A549 (cell line): Measurements from ENCODE around the gene TP53RK. TPM values are rescaled to one million over a fixed set of nuclear protein-coding genes. Genes with fewer than 3 reads are reported as not detected.

Source experiments
- ATAC-seq, 2 experiments: fragments of 200-7000 bp in 1 of 2; fragments of >200 bp in 1 of 2; cut with Nextera tagmentation in 1 of 2; cut with Tn5 transposase in 1 of 2; 3 replicates each; pipeline versions ENCODE4 v1.8.0 to v1.9.1; 2018 to 2020; ENCODE audit warnings: mild to moderate bottlenecking in 1 of 2, moderate library complexity in 1 of 2
- CTCF ChIA-PET: fragments of 300-600 bp; sonication (Branson Sonifier 250); formaldehyde crosslinking; extraction: SDS; loops from one replicate; lab custom pipeline; 2021; ENCODE audit warnings: antibody characterized with exemption, inconsistent platforms; lab: Yijun Ruan, JAX
- POLR2A ChIA-PET: fragments of 350-600 bp; formaldehyde crosslinking; extraction: SDS; loops from one replicate; lab custom pipeline; 2021; ENCODE audit warnings: antibody characterized with exemption, inconsistent platforms; lab: Yijun Ruan, JAX
- DNase-seq, 2 experiments: peaks; one replicate each; pipeline versions ENCODE4 v3.0.0 to v3.0.0-alpha.2; 2011 to 2016; ENCODE audit warnings: low read depth in 1 of 2, low spot score in 1 of 2
- FAIRE-seq: peaks from 2 replicates; lab custom pipeline; 2011; peaks lifted over from hg19 to GRCh38; lab: Jason Lieb, UNC
- H3K27ac ChIP-seq, 2 experiments: fragments of >200 bp; sonication (Bioruptor Twin); formaldehyde crosslinking; 3 replicates each; pipeline ENCODE4 v1.5.1; 2016 to 2017
- H3K4me1 ChIP-seq: fragments of >200 bp; sonication (Bioruptor Twin); formaldehyde crosslinking; 3 replicates; pipeline ENCODE4 v1.6.1; 2016
- H3K4me2 ChIP-seq: fragments of >200 bp; sonication (Bioruptor Twin); formaldehyde crosslinking; 3 replicates; pipeline ENCODE4 v1.6.1; 2016
- H3K4me3 ChIP-seq: fragments of >200 bp; sonication (Bioruptor Twin); formaldehyde crosslinking; 3 replicates; pipeline ENCODE4 v1.5.1; 2016
- H3K9me3 ChIP-seq: fragments of >200 bp; sonication (Bioruptor Twin); formaldehyde crosslinking; 3 replicates; pipeline ENCODE4 v1.6.1; 2016
- ATOH8 ChIP-seq: fragments of 250-450 bp; sonication (Bioruptor Pico); IDR thresholded peaks from 2 replicates; pipeline ENCODE4 v1.5.0; 2020; ENCODE audit warnings: low read depth, mild to moderate bottlenecking, moderate library complexity
- BCL3 ChIP-seq: fragments of >200 bp; sonication (Bioruptor Twin); formaldehyde crosslinking; IDR thresholded peaks from 3 replicates; pipeline ENCODE4 v1.6.1; 2016
- BHLHE40 ChIP-seq: IDR thresholded peaks from 2 replicates; pipeline ENCODE4 v1.6.1; 2012; ENCODE audit warnings: low read depth, low read length, inconsistent platforms
- CBX2 ChIP-seq: fragments of 200-600 bp; sonication (generic); IDR thresholded peaks from 2 replicates; pipeline ENCODE4 v1.6.1; 2016; ENCODE audit warnings: low read depth, mild to moderate bottlenecking, borderline replicate concordance
- CBX8 ChIP-seq: fragments of 200-600 bp; sonication (generic); IDR thresholded peaks from 2 replicates; pipeline ENCODE4 v1.6.1; 2016
- CHD4 ChIP-seq: fragments of 200-600 bp; sonication (generic); IDR thresholded peaks from 2 replicates; pipeline ENCODE4 v1.6.1; 2016; ENCODE audit warnings: antibody characterized with exemption, mild to moderate bottlenecking, borderline replicate concordance
- CTCF ChIP-seq: fragments of >200 bp; sonication (Bioruptor Twin); formaldehyde crosslinking; IDR thresholded peaks from 3 replicates; pipeline ENCODE4 v1.5.1; 2016
- EHF ChIP-seq: fragments of 250-450 bp; sonication (Bioruptor Pico); IDR thresholded peaks from 2 replicates; pipeline ENCODE4 v1.5.0; 2020; ENCODE audit warnings: mild to moderate bottlenecking
- FOSL2 ChIP-seq, 2 experiments: fragments of 450-650 bp in 1 of 2; fragments of >200 bp in 1 of 2; sonication (Bioruptor Twin) in 1 of 2; formaldehyde crosslinking; IDR thresholded peaks; 2 replicates each; pipeline versions ENCODE4 v1.5.0 to v1.6.1; 2016 to 2020; ENCODE audit warnings: mild to moderate bottlenecking in 1 of 2, moderate library complexity in 1 of 2
- FOXS1 ChIP-seq: fragments of 250-450 bp; sonication (Bioruptor Pico); IDR thresholded peaks from 2 replicates; pipeline ENCODE4 v1.5.0; 2020; ENCODE audit warnings: mild to moderate bottlenecking, moderate library complexity
- GATA3 ChIP-seq: IDR thresholded peaks from 2 replicates; pipeline ENCODE4 v1.6.1; 2012; ENCODE audit warnings: borderline replicate concordance
- HDAC2 ChIP-seq: fragments of 200-600 bp; sonication (generic); IDR thresholded peaks from 2 replicates; pipeline ENCODE4 v1.6.1; 2016
- HOXA7 ChIP-seq: fragments of 250-450 bp; sonication (Bioruptor Pico); IDR thresholded peaks from 2 replicates; pipeline ENCODE4 v1.5.0; 2020; ENCODE audit warnings: mild to moderate bottlenecking, moderate library complexity
- HOXB13 ChIP-seq: fragments of 250-450 bp; sonication (Bioruptor Pico); IDR thresholded peaks from 2 replicates; pipeline ENCODE4 v1.5.0; 2020; ENCODE audit warnings: low read depth, mild to moderate bottlenecking, moderate library complexity
- HOXB5 ChIP-seq: fragments of 250-450 bp; sonication (Bioruptor Pico); IDR thresholded peaks from 2 replicates; pipeline ENCODE4 v1.5.0; 2020; ENCODE audit warnings: mild to moderate bottlenecking, moderate library complexity
- JUNB ChIP-seq: fragments of >200 bp; sonication (Bioruptor Twin); formaldehyde crosslinking; IDR thresholded peaks from 2 replicates; pipeline ENCODE4 v1.6.1; 2016
- MAFK ChIP-seq: fragments of 450-650 bp; IDR thresholded peaks from 2 replicates; pipeline ENCODE4 v1.6.1; 2014; ENCODE audit not compliant: partially characterized antibody
- MAX ChIP-seq: IDR thresholded peaks from 2 replicates; pipeline ENCODE4 v1.6.1; 2012
- NFE2L2 ChIP-seq: fragments of 150-350 bp; conservative IDR thresholded peaks from 2 replicates; pipeline ENCODE4 v1.6.1; 2014; ENCODE audit warnings: low read length
- NR3C1 ChIP-seq: fragments of >200 bp; sonication (Bioruptor Twin); formaldehyde crosslinking; IDR thresholded peaks from 3 replicates; pipeline ENCODE4 v1.6.1; 2017
- PHF8 ChIP-seq: fragments of 200-600 bp; sonication (generic); IDR thresholded peaks from 2 replicates; pipeline ENCODE4 v1.6.1; 2016; ENCODE audit warnings: low read depth, mild to moderate bottlenecking, antibody characterized with exemption, moderate library complexity, borderline replicate concordance
- POLR2AphosphoS2 ChIP-seq: conservative IDR thresholded peaks from 2 replicates; pipeline ENCODE4 v1.6.1; 2012; ENCODE audit warnings: low read length, improper control_type of control experiment, inconsistent platforms
- RARB ChIP-seq: fragments of 250-450 bp; sonication (Bioruptor Pico); IDR thresholded peaks from 2 replicates; pipeline ENCODE4 v1.8.0; 2021; ENCODE audit warnings: mild to moderate bottlenecking, moderate library complexity
- RFX5 ChIP-seq: fragments of 450-650 bp; IDR thresholded peaks from 2 replicates; pipeline ENCODE4 v1.7.1; 2014; ENCODE audit warnings: antibody characterized with exemption, mild to moderate bottlenecking, moderate library complexity
- SMC3 ChIP-seq: fragments of >200 bp; sonication (Bioruptor Twin); formaldehyde crosslinking; IDR thresholded peaks from 3 replicates; pipeline ENCODE4 v1.6.1; 2018; ENCODE audit warnings: inconsistent platforms
- TP53 ChIP-seq: fragments of 250-450 bp; sonication (Bioruptor Pico); IDR thresholded peaks from 2 replicates; pipeline ENCODE4 v1.5.0; 2021; ENCODE audit warnings: mild to moderate bottlenecking, moderate library complexity
- USF2 ChIP-seq: fragments of 450-650 bp; IDR thresholded peaks from 2 replicates; pipeline ENCODE4 v1.6.1; 2014; ENCODE audit warnings: antibody characterized with exemption
- ZC3H11A ChIP-seq: fragments of 450-650 bp; IDR thresholded peaks from 2 replicates; pipeline ENCODE4 v1.6.1; 2014; ENCODE audit warnings: antibody characterized with exemption, mild to moderate bottlenecking
- WGBS: methylation state at CpG from one replicate; pipeline ENCODE4 v1.1.6; 2017; ENCODE audit errors: missing lambda C conversion rate; 5-methylcytosine and 5-hydroxymethylcytosine counted together
- polyA plus RNA-seq, 4 experiments: library from polyadenylated mRNA; depleted of rRNA in 3 of 4; stranded (reverse); fragments of >200 nt; fragmentation: RNase III in 1 of 4; extraction: RNeasy Plus Mini Kit Qiagen cat#74134 plus additional on column Dnase treatment in 1 of 4; gene quantifications; 2 replicates in 3 of 4; 3 replicates in 1 of 4; pipeline ENCODE4 v1.2.3, GENCODE V29; 2011 to 2017

The TP53RK gene
- polyA plus RNA-seq, 2 of the 4 experiments (the other 2 are of a cell fraction), result 9.8 to 11.8 TPM

- no peak for FAIRE-seq
- DNase-seq, result no peak
- POLR2A ChIA-PET, result no interaction called here
- ATAC-seq, result no peak
- TF ChIP-seq MAX, result no peak
- TF ChIP-seq HOXB13 (CRISPR knock-in tag), result no peak
- no peak for TF ChIP-seq HDAC2
- TF ChIP-seq MAFK, result no peak
- TF ChIP-seq TP53 (CRISPR knock-in tag), result no peak
- no peak for TF ChIP-seq EHF
- no peak for TF ChIP-seq FOXS1 (CRISPR knock-in tag)
- no peak for TF ChIP-seq ATOH8 (CRISPR knock-in tag)
- TF ChIP-seq BHLHE40, result no peak
- TF ChIP-seq FOSL2 (IDR thresholded peaks at IDR 0.05), result no peak
- TF ChIP-seq FOSL2 (CRISPR knock-in tag; IDR thresholded peaks at IDR 0.05), result no peak
- no peak for TF ChIP-seq HOXB5 (CRISPR knock-in tag)
- no peak for TF ChIP-seq ZC3H11A
- no peak for TF ChIP-seq CHD4
- no peaks in the 10 kb centered on the region for H3K9me3 ChIP-seq
- CTCF ChIA-PET, result interaction anchor here (1.0 to 1.3 kb wide), 2 partner anchors 9 to 37 kb away, joined by 3 to 4 read pairs; no protein-coding TSS in a partner anchor
- 62% methylated on average over 3 of the region's 3 CpGs for WGBS
- no peak overlapping the region for H3K4me2 ChIP-seq
- H3K27ac ChIP-seq, result no peak overlapping the region
- no peaks in the 10 kb centered on the region for H3K4me1 ChIP-seq
- H3K4me3 ChIP-seq, result no peak overlapping the region
These were observed 45.1 kb downstream of the TP53RK start for GRCh38 chr20:46644160-46644559.

GRCh38 chr20:46642969-46643343 is 46.3 kb downstream of the TP53RK start:
- ChIA-PET POLR2A (no interaction called here), CTCF (interaction anchor here (0.7 to 1.3 kb wide), 3 partner anchors 10 to 38 kb away, joined by 3 read pairs; no protein-coding TSS in a partner anchor)
- 31% methylated on average over 5 of the region's 5 CpGs for WGBS
- Histone ChIP-seq H3K4me1 (no peaks in the 10 kb centered on the region), H3K9me3 (no peaks in the 10 kb centered on the region), H3K4me2 (no peak overlapping the region), H3K4me3 (no peak overlapping the region), H3K27ac (no peak overlapping the region)
- no peak for FAIRE-seq
- TF ChIP-seq MAFK (no peak), RFX5 (no peak), NR3C1 (no peak)
- no peak for ATAC-seq
- DNase-seq, result no peak

- ChIA-PET POLR2A (no interaction called here), CTCF (interaction anchor here (0.7 to 1.0 kb wide), 2 partner anchors 17 to 37 kb away, joined by 3 read pairs; no protein-coding TSS in a partner anchor)
- no peak overlapping the region for H3K4me3 ChIP-seq
- no peak for ATAC-seq
- H3K27ac ChIP-seq, result no peak overlapping the region
- DNase-seq, result no peak
- WGBS, result 49% methylated on average over 12 of the region's 12 CpGs
- no peak overlapping the region for H3K4me2 ChIP-seq
- FAIRE-seq, result no peak
- TF ChIP-seq RARB (CRISPR knock-in tag) (no peak), POLR2AphosphoS2 (no peak), CTCF (no peak), SMC3 (no peak), PHF8 (no peak), BCL3 (no peak), CBX8 (no peak), USF2 (no peak), CBX2 (no peak), GATA3 (no peak), HOXA7 (CRISPR knock-in tag) (no peak), JUNB (no peak), NFE2L2 (no peak), ZC3H11A (no peak)
- no peaks in the 10 kb centered on the region for H3K4me1 ChIP-seq
- H3K9me3 ChIP-seq, result no peaks in the 10 kb centered on the region
These were observed 46.8 kb downstream of the TP53RK start for GRCh38 chr20:46642265-46642968.
